HG03175 (cell line): ENCODE results near the gene CUL7.
A peak's percentile ranks its signal among the peaks of the same experiment; 100 is the strongest.
"Not testable (repeated sequence)": the region's sequence is repeated elsewhere in the genome, so short reads cannot be mapped to it uniquely, and the experiment has no call there.

Source experiments
- ATAC-seq: cut with Tn5 transposase; IDR thresholded peaks from one replicate; pipeline ENCODE4 v1.9.1; 2021; ENCODE audit warnings: mild to moderate bottlenecking, moderate library complexity; ENCODE audit not compliant: unreplicated experiment

Gene CUL7

GRCh38 chr6:43053545-43054205 is at the start of gene CUL7:
TSS of gene CUL7 (minus strand) at chr6:43053851. CDS start at chr6:43052788, 1,063 bp downstream.
- peak; percentile 90 for ATAC-seq

- ATAC-seq, result no peak
Observed at GRCh38 chr6:43101497-43101896, 47.8 kb upstream of the CUL7 start.

GRCh38 chr6:43097502-43097901 is 43.9 kb upstream of the CUL7 start:
- ATAC-seq, result no peak

GRCh38 chr6:43097098-43097489 is 43.4 kb upstream of the CUL7 start:
- ATAC-seq, result no peak

GRCh38 chr6:43096451-43097097 is 42.9 kb upstream of the CUL7 start:
- ATAC-seq, result no peak

- ATAC-seq, result no peak
Observed at GRCh38 chr6:43095939-43096338, 42.3 kb upstream of the CUL7 start.

- no peak for ATAC-seq
Observed at GRCh38 chr6:43093436-43094289, 40.0 kb upstream of the CUL7 start.

GRCh38 chr6:43092635-43093034 is 39.0 kb upstream of the CUL7 start:
- no peak for ATAC-seq

GRCh38 chr6:43091436-43091991 is 37.9 kb upstream of the CUL7 start:
- ATAC-seq, result no peak

GRCh38 chr6:43091020-43091419 is 37.4 kb upstream of the CUL7 start:
- ATAC-seq, result no peak

GRCh38 chr6:43090559-43090956 is 36.9 kb upstream of the CUL7 start:
- ATAC-seq, result no peak

- no peak for ATAC-seq
Observed at GRCh38 chr6:43089874-43090558, 36.4 kb upstream of the CUL7 start.

GRCh38 chr6:43089467-43089866 is 35.8 kb upstream of the CUL7 start:
- ATAC-seq, result no peak

- ATAC-seq, result no peak
Observed at GRCh38 chr6:43088654-43089056, 35.0 kb upstream of the CUL7 start.

GRCh38 chr6:43086022-43086658 is 32.5 kb upstream of the CUL7 start:
- no peak for ATAC-seq

- ATAC-seq, result no peak
Observed at GRCh38 chr6:43082806-43083655, 29.4 kb upstream of the CUL7 start.

GRCh38 chr6:43081922-43082321 is 28.3 kb upstream of the CUL7 start:
- not testable (repeated sequence) for ATAC-seq

GRCh38 chr6:43081043-43081442 is 27.4 kb upstream of the CUL7 start:
- no peak for ATAC-seq

- ATAC-seq, result no peak
Observed at GRCh38 chr6:43078691-43079090, 25.0 kb upstream of the CUL7 start.
